PC-3 (cell line): ENCODE measurements around the gene PNMA1.

Experiments used
- CTCF ChIP-seq: fragments of 300-600 bp; sonication (generic); conservative IDR thresholded peaks from 2 replicates; pipeline ENCODE4 v1.5.1; 2017; ENCODE audit warnings: antibody characterized with exemption, low read depth, mild to moderate bottlenecking, low read length
- EZH2 ChIP-seq: fragments of 300-600 bp; sonication (generic); IDR thresholded peaks from one replicate; pipeline ENCODE4 v1.6.1; 2017; ENCODE audit warnings: antibody characterized with exemption, mild to moderate bottlenecking, low read length; ENCODE audit not compliant: unreplicated experiment
- EZH2phosphoT487 ChIP-seq: fragments of 300-600 bp; sonication (generic); IDR thresholded peaks from 2 replicates; pipeline ENCODE4 v1.6.1; 2018; ENCODE audit warnings: mild to moderate bottlenecking, antibody characterized with exemption, low read length, borderline replicate concordance

- TF ChIP-seq CTCF (no peak), EZH2 (no peak), EZH2phosphoT487 (no peak)
Measured at GRCh38 chr14:73761618-73762355, 47.6 kb upstream of the PNMA1 start.
